Measurements from ENCODE around the gene NEDD4.
"Not testable (repeated sequence)": the region's sequence is repeated elsewhere in the genome, so short reads cannot be mapped to it uniquely, and the experiment has no call there.

The NEDD4 gene

DNA sequence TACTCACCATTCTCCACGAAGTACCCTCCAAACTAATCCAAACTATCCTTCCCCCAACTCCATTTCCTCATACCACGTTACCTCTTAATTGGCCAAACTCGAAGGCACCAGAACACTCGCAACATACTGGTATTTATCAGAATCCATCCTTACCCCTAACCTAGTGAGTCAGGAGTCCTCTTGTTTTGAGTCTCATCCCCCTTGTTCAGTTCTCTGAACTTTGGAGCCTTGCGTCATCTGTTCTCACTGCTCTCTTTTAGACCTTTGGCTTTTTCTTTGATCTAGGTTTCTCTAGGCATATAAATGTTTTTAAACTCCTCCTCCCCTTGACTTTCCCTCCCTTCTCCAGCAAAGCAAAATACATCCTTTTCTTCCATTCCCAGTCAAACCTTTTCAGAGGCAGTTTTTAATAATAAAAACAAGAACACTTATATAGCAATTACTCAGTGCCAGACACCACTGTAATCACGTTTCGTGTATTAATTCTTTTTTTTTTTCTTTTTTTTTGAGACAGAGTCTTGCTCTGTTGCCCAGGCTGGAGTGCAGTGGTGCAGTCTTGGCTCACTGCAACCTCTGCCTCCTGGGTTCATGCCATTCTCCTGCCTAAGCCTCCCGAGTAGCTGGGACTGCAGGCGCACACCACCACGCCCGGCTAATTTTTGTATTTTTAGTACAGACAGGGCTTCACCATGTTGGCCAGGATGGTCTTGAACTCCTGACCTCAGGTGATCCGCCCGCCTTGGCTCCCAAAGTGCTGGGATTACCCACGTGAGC, 40.7 kb downstream of the NEDD4 start:
- not testable (repeated sequence) for DNase-seq

- DNase-seq: not testable (repeated sequence)
Observed at GRCh38 chr15:55944606-55945005, 48.8 kb downstream of the NEDD4 start.

DNA sequence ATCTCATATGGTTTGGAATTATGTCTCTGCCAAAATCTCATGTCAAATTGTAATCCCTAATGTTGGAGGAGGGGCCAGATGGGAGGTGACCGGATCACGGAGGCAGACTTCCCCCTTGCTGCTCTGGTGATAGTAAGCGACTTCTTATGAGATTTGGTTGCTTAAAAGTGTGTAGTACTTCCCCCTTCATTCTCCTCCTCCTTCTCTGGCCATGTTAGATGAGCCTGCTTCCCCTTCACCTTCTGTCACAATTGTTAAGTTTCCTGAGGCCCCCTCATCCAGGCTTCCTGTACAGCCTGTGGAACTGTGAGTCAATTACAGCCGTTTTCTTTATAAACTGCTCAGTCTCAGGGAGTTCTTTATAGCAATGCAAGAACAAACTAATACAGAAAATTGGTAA, 51.1 kb downstream of the NEDD4 start:
- no peak for DNase-seq

DNA sequence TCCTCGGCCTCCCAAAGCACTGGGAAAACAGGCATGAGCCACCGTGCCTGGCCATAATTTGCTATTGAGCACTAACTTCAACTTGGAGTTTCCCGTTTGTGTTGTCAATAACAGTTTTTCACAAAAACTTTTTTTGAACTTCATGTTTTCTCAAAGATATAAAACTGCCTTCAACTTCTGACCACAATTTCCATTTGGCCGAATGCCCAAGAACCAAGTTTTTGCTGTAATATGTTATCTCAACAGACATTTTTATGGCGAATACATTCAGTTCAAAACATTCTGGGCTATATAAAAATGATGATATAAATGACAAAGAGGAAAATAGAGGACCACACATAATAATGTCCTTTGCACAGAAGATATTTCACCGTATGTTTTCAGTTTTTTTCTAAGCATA, 56.4 kb downstream of the NEDD4 start:
- no peak for DNase-seq

DNA sequence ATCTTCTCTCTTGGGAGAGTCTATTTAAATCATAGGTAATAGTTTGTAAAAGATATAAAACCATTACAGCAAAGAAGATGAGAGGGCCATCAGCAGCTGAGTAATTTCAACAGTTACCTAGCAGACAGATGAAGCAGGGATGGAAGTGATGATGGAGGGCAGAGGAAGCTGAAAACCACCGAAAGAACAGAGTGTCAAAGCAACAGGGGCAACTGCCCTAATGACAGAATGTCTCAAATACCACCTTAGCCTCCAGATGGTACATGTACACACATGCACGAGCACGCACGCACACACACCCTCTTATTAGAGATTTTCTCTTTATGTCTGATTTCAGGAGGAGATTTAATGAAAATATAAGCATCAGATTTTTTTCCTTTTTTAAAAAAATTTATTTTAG, 64.5 kb downstream of the NEDD4 start:
- DNase-seq: no peak

DNA sequence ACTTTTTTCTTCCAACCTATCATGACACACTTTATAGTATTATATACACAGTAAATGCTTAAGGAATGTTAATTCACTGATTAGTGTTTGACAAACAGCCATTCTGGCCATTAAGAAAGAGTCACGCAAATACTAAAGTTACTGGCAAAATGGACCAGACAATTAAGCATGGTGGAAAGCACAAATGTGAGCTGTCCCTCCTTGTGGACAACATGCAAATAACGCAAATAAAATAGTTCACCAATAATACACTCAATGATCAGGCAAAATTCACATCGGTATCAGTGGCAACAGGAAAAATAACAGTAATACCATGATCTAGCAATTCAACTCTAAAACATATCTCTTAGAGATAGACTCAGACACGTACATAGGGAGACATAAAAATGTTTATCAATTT, 71.7 kb downstream of the NEDD4 start:
- no peak for DNase-seq

- no peak for DNase-seq
Observed at GRCh38 chr15:55917881-55918296, 75.5 kb downstream of the NEDD4 start.

DNA sequence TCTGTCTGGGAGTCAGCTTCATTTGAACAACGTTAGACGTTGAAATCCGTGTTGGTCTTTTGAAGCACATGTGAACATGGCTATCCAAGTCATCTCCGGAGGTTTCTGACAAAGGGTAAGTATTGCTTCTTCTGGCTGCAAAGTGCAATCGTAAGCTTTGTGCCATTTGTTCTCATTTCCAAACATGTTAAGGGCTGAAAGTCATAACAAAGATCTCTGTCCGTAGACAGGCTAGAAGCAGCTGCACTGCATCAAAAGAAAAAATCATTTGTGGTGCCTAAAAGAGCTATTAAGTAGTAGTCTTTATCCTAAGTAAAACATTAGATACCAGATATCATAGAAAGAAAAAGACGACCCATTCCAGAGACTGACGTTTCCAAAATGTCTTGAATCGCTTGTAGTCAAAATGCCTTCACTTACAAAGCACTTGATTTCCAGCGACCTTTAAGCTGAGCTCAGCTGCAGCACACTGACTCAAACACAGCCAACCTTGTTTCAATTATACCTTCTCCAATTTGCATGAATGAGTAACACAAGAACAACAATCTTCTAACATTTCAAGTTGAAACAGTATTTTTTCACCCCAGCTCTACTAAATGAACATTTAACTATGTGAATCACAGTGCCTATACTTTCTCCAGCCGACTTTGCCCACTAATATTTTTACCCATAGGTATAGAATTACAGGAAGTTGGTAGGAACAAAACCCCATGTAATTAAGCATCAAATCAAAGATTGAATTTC, 76.6 kb downstream of the NEDD4 start:
- DNase-seq: no peak

GRCh38 chr15:55915876-55916567, 77.4 kb downstream of the NEDD4 start:
- DNase-seq: no peak

GRCh38 chr15:55915221-55915620, 78.2 kb downstream of the NEDD4 start:
- no peak for DNase-seq

GRCh38 chr15:55914446-55914845, 79.0 kb downstream of the NEDD4 start:
- DNase-seq: no peak

GRCh38 chr15:55912982-55913381, 80.4 kb downstream of the NEDD4 start:
- no peak for DNase-seq

- no peak for DNase-seq
Observed at GRCh38 chr15:55909036-55909811, 84.2 kb downstream of the NEDD4 start.

- no peak for DNase-seq
Observed at GRCh38 chr15:55907797-55908196, 85.6 kb downstream of the NEDD4 start.

DNA sequence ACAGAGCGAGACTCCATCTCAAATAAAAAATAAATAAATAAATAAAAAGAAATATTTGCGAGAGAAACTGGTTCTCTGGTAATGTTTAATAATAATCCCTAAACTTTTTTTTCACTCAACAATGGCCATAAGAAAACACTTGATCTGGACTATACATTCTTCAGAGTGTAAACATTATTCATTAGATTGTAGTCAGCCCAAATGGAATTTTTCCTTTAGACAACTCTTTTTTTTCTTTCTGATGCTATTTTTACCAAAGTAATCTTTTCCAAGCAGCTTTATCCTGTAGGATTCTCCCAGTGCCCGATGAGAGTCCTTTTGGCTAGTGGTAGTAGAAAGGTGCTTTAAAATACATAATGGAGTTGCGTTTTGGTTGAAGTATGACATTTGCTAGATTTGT, 90.4 kb downstream of the NEDD4 start:
- no peak for DNase-seq

- no peak for DNase-seq
Observed at GRCh38 chr15:55900019-55900418, 93.4 kb downstream of the NEDD4 start.

- no peak for DNase-seq
Observed at GRCh38 chr15:55899537-55899936, 93.9 kb downstream of the NEDD4 start.

DNA sequence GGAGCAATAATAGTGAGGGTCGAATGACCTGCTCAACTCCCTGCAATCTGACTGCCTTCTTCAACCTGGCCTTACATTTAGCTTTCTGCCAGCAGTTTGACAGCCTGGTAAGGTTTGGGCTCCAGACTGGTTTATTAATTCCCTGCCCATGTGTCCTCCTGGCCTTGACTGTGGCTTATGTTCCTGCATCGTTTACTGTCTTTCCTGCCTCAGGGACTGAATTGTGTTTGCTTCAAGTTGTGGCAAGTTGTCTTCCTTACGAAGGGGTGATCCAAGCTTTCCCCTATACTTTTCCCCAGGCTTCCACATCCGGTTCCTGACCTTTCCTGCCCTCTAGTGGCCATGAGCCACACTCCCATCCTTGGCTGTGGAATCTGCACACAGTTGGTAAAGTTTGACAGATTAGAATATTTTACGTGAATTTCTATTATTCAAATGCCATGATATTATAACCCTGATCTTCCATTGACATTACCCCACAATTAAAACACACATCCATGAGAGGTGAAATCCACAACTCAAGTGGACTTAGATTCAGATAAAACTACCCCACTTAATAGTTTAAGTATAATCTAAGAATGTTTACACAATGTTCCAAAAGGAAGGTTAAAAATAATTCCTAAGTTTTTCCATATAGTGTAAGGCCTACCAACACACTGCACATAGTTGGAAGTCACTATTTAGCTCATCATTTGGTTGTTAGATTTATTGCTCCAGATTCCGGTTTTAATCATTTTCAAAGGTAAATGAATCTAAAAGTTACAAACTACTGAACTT, 95.7 kb downstream of the NEDD4 start:
- DNase-seq: no peak

- DNase-seq: no peak
Observed at GRCh38 chr15:55894399-55894965, 98.9 kb downstream of the NEDD4 start.

DNA sequence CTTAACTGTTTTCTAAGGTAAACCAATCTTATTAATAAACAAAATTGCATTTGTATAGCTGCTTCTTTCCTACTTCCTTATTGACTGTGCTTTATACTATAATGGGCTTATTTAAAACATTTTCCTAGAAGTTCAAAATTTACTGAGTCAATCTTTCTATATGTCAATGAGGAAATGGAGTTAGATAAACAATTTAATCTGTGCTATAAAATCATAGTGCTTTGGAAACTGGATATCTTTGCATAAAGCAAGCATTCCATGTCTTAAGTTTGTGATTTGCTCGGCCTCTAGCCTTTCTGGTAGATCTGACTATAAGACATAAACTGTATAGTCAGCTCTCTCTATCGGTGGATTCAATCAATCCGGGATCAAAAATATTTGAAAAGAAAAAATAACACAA, 99.6 kb downstream of the NEDD4 start:
- DNase-seq: no peak

- DNase-seq: no peak
Observed at GRCh38 chr15:55891196-55891595, 102.2 kb downstream of the NEDD4 start.

DNA sequence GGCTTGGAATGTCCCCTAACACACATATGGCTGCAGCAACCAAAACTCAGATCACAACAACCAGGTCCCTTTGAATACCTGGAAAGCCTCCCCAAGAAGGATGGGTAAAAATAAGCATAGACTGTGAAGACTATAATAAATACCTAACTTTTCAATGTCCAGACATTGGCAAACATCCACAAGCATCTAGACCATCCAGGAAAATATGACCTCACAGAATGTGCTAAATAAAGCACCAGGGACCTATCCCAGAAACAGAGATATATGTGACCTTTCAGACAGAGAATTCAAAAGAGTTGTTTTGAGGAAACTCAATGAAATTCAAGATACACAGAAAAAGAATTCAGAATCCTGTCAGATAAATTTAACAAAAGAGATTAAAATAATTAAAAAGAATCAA, 109.2 kb downstream of the NEDD4 start:
- DNase-seq: no peak
